ENCODE data around the gene SETBP1. TPM values are rescaled to one million over a fixed set of nuclear protein-coding genes. Genes with fewer than 3 reads are reported as not detected.

Gene SETBP1
- total RNA-seq, 2 donors from 2014 or later, result 17.3 to 20.1 TPM

- DNase-seq, result no peak
- peaks cover 7% of the 10 kb centered on the region for H3K4me1 ChIP-seq (ENCODE audit: control insufficient read depth, insufficient read depth, low read length)
- no peak overlapping the region for H3K4me3 ChIP-seq (ENCODE audit: low read length)
- no peak overlapping the region for H3K27ac ChIP-seq (ENCODE audit: low read depth, low read length)
- no peaks in the 10 kb centered on the region for H3K9me3 ChIP-seq (ENCODE audit: control insufficient read depth, low read length)
- TF ChIP-seq CTCF (conservative IDR thresholded peaks at IDR 0.05), result no peak
- peaks cover 3% of the 10 kb centered on the region for H3K27me3 Mint-ChIP-seq (ENCODE audit: insufficient read depth)
- peaks cover 4% of the 10 kb centered on the region for H3K36me3 Mint-ChIP-seq (ENCODE audit: low read depth)
- WGBS, 2 experiments (ENCODE audit: insufficient coverage in 1 of 2, insufficient read length in 1 of 2), result 33 to 77% methylated on average over 1 to 3 of the region's 3 CpGs
- no peaks in the 10 kb centered on the region for H3K9me3 Mint-ChIP-seq
- no peak overlapping the region for H3K9ac ChIP-seq (ENCODE audit: extremely low read depth, low read length, poor library complexity, severe bottlenecking)
- H3K27me3 ChIP-seq (ENCODE audit: control insufficient read depth, insufficient read depth, low read length, poor library complexity, severe bottlenecking), result no peaks in the 10 kb centered on the region
- H3K36me3 ChIP-seq (ENCODE audit: control insufficient read depth, insufficient read depth, low read length), result no peaks in the 10 kb centered on the region
- H3K4me3 Mint-ChIP-seq, result no peak overlapping the region
- H3K27ac Mint-ChIP-seq, result no peak overlapping the region
- peaks cover 26% of the 10 kb centered on the region for H3K4me1 Mint-ChIP-seq
Observed at GRCh38 chr18:44761812-44762211, 81.1 kb downstream of the SETBP1 start.

DNA sequence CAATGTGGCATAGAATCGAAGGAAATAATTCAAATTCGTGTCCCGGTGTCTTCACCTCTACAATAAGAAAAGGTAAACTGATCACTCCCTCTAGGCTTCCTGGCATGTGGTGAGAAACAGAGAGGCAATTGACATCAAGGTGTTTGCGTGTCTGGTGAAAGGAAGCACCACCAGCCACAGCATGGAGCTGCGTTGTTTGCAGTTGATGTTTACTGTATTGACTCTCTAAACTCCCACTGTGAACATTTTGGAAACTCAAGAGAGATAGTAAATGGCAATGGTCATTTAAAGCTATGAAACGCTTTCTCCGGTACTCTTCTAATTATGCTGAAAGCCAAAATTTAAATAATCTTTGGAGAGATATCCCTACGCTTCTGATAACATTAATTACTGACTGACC is 82.6 kb downstream of the SETBP1 start:
- peaks cover 3% of the 10 kb centered on the region for H3K4me1 ChIP-seq (ENCODE audit: control insufficient read depth, insufficient read depth, low read length)
- WGBS, 2 experiments (ENCODE audit: insufficient coverage in 1 of 2, insufficient read length in 1 of 2), result 92 to 97% methylated on average over 8 of the region's 8 CpGs
- H3K27ac ChIP-seq (ENCODE audit: low read depth, low read length), result no peak overlapping the region
- Mint-ChIP-seq H3K9me3 (no peaks in the 10 kb centered on the region), H3K4me3 (no peak overlapping the region), H3K27me3 (ENCODE audit: insufficient read depth) (peaks cover 3% of the 10 kb centered on the region), H3K27ac (no peak overlapping the region), H3K4me1 (peaks cover 22% of the 10 kb centered on the region), H3K36me3 (ENCODE audit: low read depth) (peaks cover 4% of the 10 kb centered on the region)
- DNase-seq, result no peak
- H3K4me3 ChIP-seq (ENCODE audit: low read length), result no peak overlapping the region
- TF ChIP-seq CTCF (conservative IDR thresholded peaks at IDR 0.05), result no peak
- H3K9ac ChIP-seq (ENCODE audit: extremely low read depth, low read length, poor library complexity, severe bottlenecking), result no peak overlapping the region
- no peaks in the 10 kb centered on the region for H3K27me3 ChIP-seq (ENCODE audit: control insufficient read depth, insufficient read depth, low read length, poor library complexity, severe bottlenecking)
- H3K36me3 ChIP-seq (ENCODE audit: control insufficient read depth, insufficient read depth, low read length), result no peaks in the 10 kb centered on the region
- H3K9me3 ChIP-seq (ENCODE audit: control insufficient read depth, low read length), result no peaks in the 10 kb centered on the region

- H3K27me3 Mint-ChIP-seq (ENCODE audit: insufficient read depth), result peaks cover 3% of the 10 kb centered on the region
- no peak for TF ChIP-seq CTCF (conservative IDR thresholded peaks at IDR 0.05)
- H3K4me1 Mint-ChIP-seq, result peaks cover 13% of the 10 kb centered on the region
Observed at GRCh38 chr18:44764863-44765262, 84.2 kb downstream of the SETBP1 start.

More at GRCh38 chr18:44764863-44765262, 84.2 kb downstream of the SETBP1 start:
- H3K36me3 Mint-ChIP-seq (ENCODE audit: low read depth), result peaks cover 4% of the 10 kb centered on the region
- no peak for DNase-seq
- Histone ChIP-seq H3K27ac (ENCODE audit: low read depth, low read length) (no peak overlapping the region), H3K4me1 (ENCODE audit: control insufficient read depth, insufficient read depth, low read length) (peaks cover 4% of the 10 kb centered on the region), H3K36me3 (ENCODE audit: control insufficient read depth, insufficient read depth, low read length) (no peaks in the 10 kb centered on the region), H3K27me3 (ENCODE audit: control insufficient read depth, insufficient read depth, low read length, poor library complexity, severe bottlenecking) (no peaks in the 10 kb centered on the region), H3K4me3 (ENCODE audit: low read length) (no peak overlapping the region), H3K9me3 (ENCODE audit: control insufficient read depth, low read length) (no peaks in the 10 kb centered on the region), H3K9ac (ENCODE audit: extremely low read depth, low read length, poor library complexity, severe bottlenecking) (no peak overlapping the region)
- H3K9me3 Mint-ChIP-seq, result no peaks in the 10 kb centered on the region
- no peak overlapping the region for H3K4me3 Mint-ChIP-seq
- no peak overlapping the region for H3K27ac Mint-ChIP-seq
- WGBS, 2 experiments (ENCODE audit: insufficient coverage in 1 of 2, insufficient read length in 1 of 2), result 80 to 92% methylated on average over 2 to 3 of the region's 3 CpGs

All from endodermal cell (in vitro differentiated cells).